Activated CD8-positive, alpha-beta memory T cell treated with anti-CD3 and anti-CD28 coated beads for 1 hour (primary cell): ENCODE data around the gene USP32.
"Not testable (repeated sequence)": the region's sequence is repeated elsewhere in the genome, so short reads cannot be mapped to it uniquely, and the experiment has no call there.

Source experiments
- DNase-seq, 2 donors: peaks; one replicate each; pipeline ENCODE4 v3.0.0-alpha.2; 2020; ENCODE audit warnings: low read depth in 1 of 2; ENCODE audit errors: extremely low read depth in 1 of 2

USP32 gene

GRCh38 chr17:60379461-60379860 lies 12.5 kb downstream of the USP32 start:
- not testable (repeated sequence) for DNase-seq

- DNase-seq = not testable (repeated sequence)
These were observed 13.7 kb downstream of the USP32 start for GRCh38 chr17:60378187-60378586.

GRCh38 chr17:60372790-60373483 lies 19.0 kb downstream of the USP32 start:
- DNase-seq = no peak

- DNase-seq = no peak
These were observed 20.0 kb downstream of the USP32 start for GRCh38 chr17:60371818-60372510.

- no peak for DNase-seq
These were observed 20.5 kb downstream of the USP32 start for GRCh38 chr17:60371416-60371815.

GRCh38 chr17:60369727-60370126 lies 22.2 kb downstream of the USP32 start:
- no peak for DNase-seq

- no peak for DNase-seq
These were observed 28.1 kb downstream of the USP32 start for GRCh38 chr17:60363700-60364405.

- no peak for DNase-seq
These were observed 29.6 kb downstream of the USP32 start for GRCh38 chr17:60362329-60362728.

- no peak for DNase-seq
These were observed 30.0 kb downstream of the USP32 start for GRCh38 chr17:60361889-60362288.

GRCh38 chr17:60359415-60359814 lies 32.5 kb downstream of the USP32 start:
- DNase-seq = no peak

- no peak for DNase-seq
These were observed 33.2 kb downstream of the USP32 start for GRCh38 chr17:60358606-60359225.

GRCh38 chr17:60356940-60357339 lies 35.0 kb downstream of the USP32 start:
- no peak for DNase-seq

- DNase-seq = no peak
These were observed 36.0 kb downstream of the USP32 start for GRCh38 chr17:60355663-60356594.

- DNase-seq = no peak
These were observed 37.7 kb downstream of the USP32 start for GRCh38 chr17:60354223-60354622.

GRCh38 chr17:60353773-60354172 lies 38.2 kb downstream of the USP32 start:
- no peak for DNase-seq

- no peak for DNase-seq
These were observed 39.4 kb downstream of the USP32 start for GRCh38 chr17:60352569-60352968.

- no peak for DNase-seq
These were observed 39.9 kb downstream of the USP32 start for GRCh38 chr17:60352071-60352470.

GRCh38 chr17:60351012-60351695 lies 40.8 kb downstream of the USP32 start:
- DNase-seq = no peak

- DNase-seq = no peak
These were observed 43.3 kb downstream of the USP32 start for GRCh38 chr17:60348616-60349015.

- DNase-seq = no peak
These were observed 46.7 kb downstream of the USP32 start for GRCh38 chr17:60345233-60345632.
